ENCODE data around the gene MTURN.

Gene MTURN

GRCh38 chr7:30088362-30088761 is 46.4 kb upstream of the MTURN start:
- Histone ChIP-seq H3K36me3 (replicated peaks; ENCODE audit: insufficient read depth, low read length) (no peaks in the 10 kb centered on the region), H3K9me3 (replicated peaks; ENCODE audit: insufficient read depth, low read length) (no peaks in the 10 kb centered on the region), H3K27me3 (replicated peaks; ENCODE audit: insufficient read depth, low read length) (no peaks in the 10 kb centered on the region), H3K9ac (ENCODE audit: low read length) (no peak overlapping the region), H3K27ac (ENCODE audit: low read length) (no peak overlapping the region), H4K20me1 (ENCODE audit: insufficient read depth, low read length) (no peaks in the 10 kb centered on the region), H3K9me2 (replicated peaks; ENCODE audit: insufficient read depth, low read length) (no peaks in the 10 kb centered on the region), H3K4me3 (ENCODE audit: low read length) (no peak overlapping the region), H3F3A (ENCODE audit: insufficient read depth, low read length) (peaks cover 25% of the 10 kb centered on the region), H2AFZ (ENCODE audit: low read length) (no peak overlapping the region), H3K79me2 (ENCODE audit: low read length) (no peaks in the 10 kb centered on the region), H3K4me2 (ENCODE audit: low read depth, low read length) (no peak overlapping the region), H3K4me1 (ENCODE audit: low read length) (peaks cover 40% of the 10 kb centered on the region)
- DNase-seq: no peak
- TF ChIP-seq EZH2phosphoT487 (IDR thresholded peaks at IDR 0.05; ENCODE audit: low read length) (no peak), EZH2 (optimal IDR thresholded peaks at IDR 0.05; ENCODE audit: low read depth, low read length) (no peak)
- TF ChIP-seq, protein P1, sequence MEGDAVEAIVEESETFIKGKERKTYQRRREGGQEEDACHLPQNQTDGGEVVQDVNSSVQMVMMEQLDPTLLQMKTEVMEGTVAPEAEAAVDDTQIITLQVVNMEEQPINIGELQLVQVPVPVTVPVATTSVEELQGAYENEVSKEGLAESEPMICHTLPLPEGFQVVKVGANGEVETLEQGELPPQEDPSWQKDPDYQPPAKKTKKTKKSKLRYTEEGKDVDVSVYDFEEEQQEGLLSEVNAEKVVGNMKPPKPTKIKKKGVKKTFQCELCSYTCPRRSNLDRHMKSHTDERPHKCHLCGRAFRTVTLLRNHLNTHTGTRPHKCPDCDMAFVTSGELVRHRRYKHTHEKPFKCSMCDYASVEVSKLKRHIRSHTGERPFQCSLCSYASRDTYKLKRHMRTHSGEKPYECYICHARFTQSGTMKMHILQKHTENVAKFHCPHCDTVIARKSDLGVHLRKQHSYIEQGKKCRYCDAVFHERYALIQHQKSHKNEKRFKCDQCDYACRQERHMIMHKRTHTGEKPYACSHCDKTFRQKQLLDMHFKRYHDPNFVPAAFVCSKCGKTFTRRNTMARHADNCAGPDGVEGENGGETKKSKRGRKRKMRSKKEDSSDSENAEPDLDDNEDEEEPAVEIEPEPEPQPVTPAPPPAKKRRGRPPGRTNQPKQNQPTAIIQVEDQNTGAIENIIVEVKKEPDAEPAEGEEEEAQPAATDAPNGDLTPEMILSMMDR (IDR thresholded peaks at IDR 0.05; ENCODE audit: low read length): no peak

- H3K36me3 ChIP-seq (replicated peaks; ENCODE audit: insufficient read depth, low read length): no peaks in the 10 kb centered on the region
- H2AFZ ChIP-seq (ENCODE audit: low read length): no peak overlapping the region
- no peak overlapping the region for H3K4me3 ChIP-seq (ENCODE audit: low read length)
- H3K9me2 ChIP-seq (replicated peaks; ENCODE audit: insufficient read depth, low read length): no peaks in the 10 kb centered on the region
- peaks cover 31% of the 10 kb centered on the region for H3K4me1 ChIP-seq (ENCODE audit: low read length)
- TF ChIP-seq, protein P1 (IDR thresholded peaks at IDR 0.05; ENCODE audit: low read length): no peak
- TF ChIP-seq EZH2 (optimal IDR thresholded peaks at IDR 0.05; ENCODE audit: low read depth, low read length) (no peak), EZH2phosphoT487 (IDR thresholded peaks at IDR 0.05; ENCODE audit: low read length) (no peak)
- H3K4me2 ChIP-seq (ENCODE audit: low read depth, low read length): no peak overlapping the region
- no peaks in the 10 kb centered on the region for H3K79me2 ChIP-seq (ENCODE audit: low read length)
- no peaks in the 10 kb centered on the region for H3K9me3 ChIP-seq (replicated peaks; ENCODE audit: insufficient read depth, low read length)
- no peaks in the 10 kb centered on the region for H4K20me1 ChIP-seq (ENCODE audit: insufficient read depth, low read length)
- DNase-seq: no peak
- H3K27ac ChIP-seq (ENCODE audit: low read length): no peak overlapping the region
- no peaks in the 10 kb centered on the region for H3K27me3 ChIP-seq (replicated peaks; ENCODE audit: insufficient read depth, low read length)
- no peak overlapping the region for H3K9ac ChIP-seq (ENCODE audit: low read length)
- H3F3A ChIP-seq (ENCODE audit: insufficient read depth, low read length): peaks cover 25% of the 10 kb centered on the region
These were observed 44.7 kb upstream of the MTURN start for GRCh38 chr7:30090111-30090510.

DNA sequence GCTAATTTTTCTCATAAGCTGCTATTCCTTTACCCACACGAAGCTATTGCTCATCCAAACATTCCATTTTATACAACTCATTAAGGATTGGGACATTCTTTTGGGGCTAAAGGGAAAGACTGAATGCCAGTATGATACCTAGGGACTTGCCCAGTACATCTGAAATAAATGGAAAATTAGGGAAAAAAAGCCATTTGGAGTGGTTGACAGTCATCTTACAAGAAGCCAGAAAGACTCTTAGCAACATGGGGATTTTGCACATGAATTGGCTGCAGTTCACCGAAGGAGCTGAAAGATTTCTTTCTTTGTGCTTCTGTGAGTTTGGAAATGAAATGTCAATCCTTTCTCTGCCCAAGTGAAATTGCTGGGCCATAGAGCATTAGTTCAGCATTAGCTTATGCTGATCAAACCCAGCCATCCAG is 43.3 kb upstream of the MTURN start:
- Histone ChIP-seq H3K36me3 (replicated peaks; ENCODE audit: insufficient read depth, low read length) (no peaks in the 10 kb centered on the region), H2AFZ (ENCODE audit: low read length) (no peak overlapping the region), H3K27me3 (replicated peaks; ENCODE audit: insufficient read depth, low read length) (no peaks in the 10 kb centered on the region), H3K4me3 (ENCODE audit: low read length) (no peak overlapping the region), H3K9me3 (replicated peaks; ENCODE audit: insufficient read depth, low read length) (no peaks in the 10 kb centered on the region), H3K4me2 (ENCODE audit: low read depth, low read length) (no peak overlapping the region), H3F3A (ENCODE audit: insufficient read depth, low read length) (peaks cover 12% of the 10 kb centered on the region), H3K79me2 (ENCODE audit: low read length) (no peaks in the 10 kb centered on the region), H3K9me2 (replicated peaks; ENCODE audit: insufficient read depth, low read length) (no peaks in the 10 kb centered on the region), H3K9ac (ENCODE audit: low read length) (no peak overlapping the region), H3K4me1 (ENCODE audit: low read length) (peaks cover 18% of the 10 kb centered on the region), H3K27ac (ENCODE audit: low read length) (no peak overlapping the region), H4K20me1 (ENCODE audit: insufficient read depth, low read length) (no peaks in the 10 kb centered on the region)
- TF ChIP-seq EZH2phosphoT487 (IDR thresholded peaks at IDR 0.05; ENCODE audit: low read length) (no peak), EZH2 (optimal IDR thresholded peaks at IDR 0.05; ENCODE audit: low read depth, low read length) (no peak)
- TF ChIP-seq, protein P1 (IDR thresholded peaks at IDR 0.05; ENCODE audit: low read length): no peak
- DNase-seq: no peak

Measured in MM.1S (cell line).